ENCODE measurements around the gene PTPA. TPM values are rescaled to one million over a fixed set of nuclear protein-coding genes. Genes with fewer than 3 reads are reported as not detected.
"Not testable (repeated sequence)": the region's sequence is repeated elsewhere in the genome, so short reads cannot be mapped to it uniquely, and the experiment has no call there.

PTPA gene
- total and polyA plus RNA-seq, 10 donors: 38.8 to 107 (median 88.5) TPM

DNA sequence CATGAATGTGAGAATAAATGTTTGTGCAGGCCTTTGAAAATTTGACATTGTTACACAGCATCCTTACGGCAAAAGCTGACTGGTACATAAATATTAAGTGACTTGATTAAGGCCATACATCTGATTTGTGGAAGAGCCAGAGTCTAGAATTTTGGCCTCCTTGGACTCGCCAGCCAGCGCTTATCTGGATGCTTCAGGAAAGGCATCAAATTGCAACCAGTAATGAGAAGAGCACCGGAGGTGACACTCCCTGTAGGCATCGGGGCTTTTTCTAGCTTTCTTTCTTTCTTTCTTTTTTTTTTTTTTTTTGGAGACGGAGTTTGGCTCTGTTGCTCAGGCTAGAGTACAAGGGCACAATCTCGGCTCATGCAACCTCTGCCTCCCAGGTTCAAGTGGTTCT lies 80.0 kb downstream of the PTPA start:
- 88 to 94% (median 92%) methylated on average over 7 of the region's 7 CpGs for WGBS, 5 donors
- no peaks in the 10 kb centered on the region for H3K36me3 ChIP-seq
- peaks cover 0 to 18% (median 7%) of the 10 kb centered on the region in 8 donors for H3K9me3 ChIP-seq
- no peaks in the 10 kb centered on the region for H3K4me1 ChIP-seq
- no peak overlapping the region for H3K4me3 ChIP-seq
- H3K27ac ChIP-seq: no peak overlapping the region
- TF ChIP-seq POLR2A (IDR thresholded peaks at IDR 0.05) (no peak), POLR2AphosphoS5 (IDR thresholded peaks at IDR 0.05) (no peak), CTCF (IDR thresholded peaks at IDR 0.05 in 8 of 11, conservative IDR thresholded peaks at IDR 0.05 in 3 of 11) (no peak)
- H3K27me3 ChIP-seq (replicated peaks in 1 of 7): peaks cover 0 to 35% (median 5%) of the 10 kb centered on the region in 7 donors
- no peak for DNase-seq
- intact Hi-C loops (cut with DNase I; ENCODE audit: low total_unique reads): no loop called here

DNA sequence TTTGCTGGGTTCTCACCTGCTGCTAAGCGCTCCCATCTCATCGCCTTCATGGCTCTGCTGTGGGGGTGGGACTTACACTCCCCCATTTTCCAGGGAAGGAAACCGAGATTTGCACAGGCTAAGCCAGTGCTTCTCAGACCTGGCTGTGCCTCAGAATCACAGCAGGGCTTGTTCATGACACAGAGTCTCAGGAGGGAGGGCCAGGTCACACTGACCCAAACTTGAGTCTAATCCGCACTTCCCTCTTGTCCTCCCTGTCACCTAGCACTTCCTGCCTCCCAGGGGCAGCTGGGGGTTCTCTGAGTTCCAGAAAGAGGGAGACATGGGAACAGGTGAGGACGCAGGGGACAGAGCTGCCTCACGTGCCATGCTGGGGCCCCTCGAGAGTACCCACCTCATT lies 82.4 kb downstream of the PTPA start:
- TF ChIP-seq POLR2A (IDR thresholded peaks at IDR 0.05) (no peak), CTCF (IDR thresholded peaks at IDR 0.05 in 8 of 11, conservative IDR thresholded peaks at IDR 0.05 in 3 of 11) (no peak), POLR2AphosphoS5 (IDR thresholded peaks at IDR 0.05) (no peak)
- Histone ChIP-seq H3K27ac (no peak overlapping the region), H3K36me3 (no peaks in the 10 kb centered on the region), H3K27me3 (replicated peaks in 1 of 7) (peaks cover 0 to 58% (median 5%) of the 10 kb centered on the region in 7 donors), H3K9me3 (peaks cover 0 to 13% (median 5%) of the 10 kb centered on the region in 8 donors), H3K4me3 (no peak overlapping the region), H3K4me1 (peaks cover 0 to 9% (median 3%) of the 10 kb centered on the region in 6 donors)
- DNase-seq: no peak
- intact Hi-C loops (cut with DNase I; ENCODE audit: low total_unique reads): no loop called here
- 77 to 93% (median 83%) methylated on average over 3 to 7 of the region's 7 CpGs for WGBS, 5 donors

GRCh38 chr9:129194221-129194620 lies 83.0 kb downstream of the PTPA start:
- intact Hi-C loops (cut with DNase I; ENCODE audit: low total_unique reads): no loop called here
- H3K4me3 ChIP-seq: no peak overlapping the region
- H3K36me3 ChIP-seq: no peaks in the 10 kb centered on the region
- no peak for TF ChIP-seq POLR2A (IDR thresholded peaks at IDR 0.05)
- no peak for TF ChIP-seq CTCF (IDR thresholded peaks at IDR 0.05 in 8 of 11, conservative IDR thresholded peaks at IDR 0.05 in 3 of 11)
- TF ChIP-seq POLR2AphosphoS5 (IDR thresholded peaks at IDR 0.05): no peak
- peaks cover 0 to 13% (median 4%) of the 10 kb centered on the region in 6 donors for H3K4me1 ChIP-seq
- H3K27ac ChIP-seq: no peak overlapping the region
- peaks cover 0 to 60% (median 5%) of the 10 kb centered on the region in 7 donors for H3K27me3 ChIP-seq (replicated peaks in 1 of 7)
- no peak for DNase-seq
- peaks cover 0 to 13% (median 5%) of the 10 kb centered on the region in 8 donors for H3K9me3 ChIP-seq
- WGBS, 5 donors: 55 to 81% (median 79%) methylated on average over 3 of the region's 3 CpGs

- no peak for TF ChIP-seq POLR2A (IDR thresholded peaks at IDR 0.05)
- no peak for TF ChIP-seq CTCF (IDR thresholded peaks at IDR 0.05 in 8 of 11, conservative IDR thresholded peaks at IDR 0.05 in 3 of 11)
- no peak for TF ChIP-seq POLR2AphosphoS5 (IDR thresholded peaks at IDR 0.05)
- peaks cover 0 to 16% (median 5%) of the 10 kb centered on the region in 8 donors for H3K9me3 ChIP-seq
- WGBS, 5 donors: 79 to 88% (median 85%) methylated on average over 10 of the region's 10 CpGs
- H3K27ac ChIP-seq: no peak overlapping the region
- H3K4me3 ChIP-seq: no peak overlapping the region
- DNase-seq: no peak
- intact Hi-C loops (cut with DNase I; ENCODE audit: low total_unique reads): no loop called here
- peaks cover 0 to 13% (median 4%) of the 10 kb centered on the region in 6 donors for H3K4me1 ChIP-seq
- H3K36me3 ChIP-seq: no peaks in the 10 kb centered on the region
- H3K27me3 ChIP-seq (replicated peaks in 1 of 7): peaks cover 0 to 60% (median 5%) of the 10 kb centered on the region in 7 donors
Measured at GRCh38 chr9:129195606-129196005, 84.4 kb downstream of the PTPA start.

- intact Hi-C loops (cut with DNase I; ENCODE audit: low total_unique reads); H3K27ac ChIP-seq; DNase-seq; H3K36me3 ChIP-seq; H3K4me3 ChIP-seq: not testable (repeated sequence)
- Histone ChIP-seq H3K27me3 (replicated peaks in 1 of 7) (peaks cover 0 to 60% (median 5%) of the 10 kb centered on the region in 7 donors), H3K4me1 (peaks cover 0 to 13% (median 5%) of the 10 kb centered on the region in 6 donors), H3K9me3 (peaks cover 0 to 11% (median 4%) of the 10 kb centered on the region in 8 donors)
- 87 to 91% (median 89%) methylated on average over 6 of the region's 6 CpGs for whole genome bisulfite sequencing, 5 donors
Measured at GRCh38 chr9:129197045-129197444, 85.8 kb downstream of the PTPA start.

Measured in spleen (tissue), 11 donors.